DOHH2 (cell line): Measurements from ENCODE around the gene ADM.

Experiments
- CTCF ChIP-seq: fragments of 200-600 bp; sonication (generic); IDR thresholded peaks from one replicate; pipeline ENCODE4 v1.5.1; 2014; ENCODE audit warnings: antibody characterized with exemption, mild to moderate bottlenecking, low read depth, low read length; ENCODE audit not compliant: poor library complexity, severe bottlenecking
- EZH2phosphoT487 ChIP-seq: fragments of 200-600 bp; sonication (generic); IDR thresholded peaks from 2 replicates; pipeline ENCODE4 v1.6.1; 2017; ENCODE audit warnings: borderline replicate concordance, mild to moderate bottlenecking, antibody characterized with exemption, low read length, moderate library complexity, mixed read lengths

- TF ChIP-seq CTCF (no peak), EZH2phosphoT487 (no peak)
Observed at GRCh38 chr11:10317776-10318526, 13.1 kb downstream of the ADM start.
